Measurements from ENCODE around the gene TBC1D4.

- TF ChIP-seq CTCF (IDR thresholded peaks at IDR 0.05) (no peak), POLR2A (IDR thresholded peaks at IDR 0.05) (no peak)
Observed at GRCh38 chr13:75467040-75467728, 14.8 kb downstream of the TBC1D4 start.

Measured in esophagus squamous epithelium (tissue), 4 donors.